Measurements from ENCODE around the gene TRIM73.
"Not testable (repeated sequence)": the region's sequence is repeated elsewhere in the genome, so short reads cannot be mapped to it uniquely, and the experiment has no call there.

Gene TRIM73

GRCh38 chr7:75395329-75395728 lies at the start of gene TRIM73:
Gene TRIM73 (plus strand): TSS chr7:75395629. CDS start chr7:75398934, 3,305 bp downstream.
- DNase-seq, result not testable (repeated sequence)

GRCh38 chr7:75358671-75359541 lies 36.5 kb upstream of the TRIM73 start:
- not testable (repeated sequence) for DNase-seq

- not testable (repeated sequence) for DNase-seq
Measured at GRCh38 chr7:75359542-75359848, 35.9 kb upstream of the TRIM73 start.

- not testable (repeated sequence) for DNase-seq
Measured at GRCh38 chr7:75364079-75364478, 31.4 kb upstream of the TRIM73 start.

- DNase-seq, result not testable (repeated sequence)
Measured at GRCh38 chr7:75366643-75367042, 28.8 kb upstream of the TRIM73 start.

- not testable (repeated sequence) for DNase-seq
Measured at GRCh38 chr7:75367313-75367712, 28.1 kb upstream of the TRIM73 start.

GRCh38 chr7:75374144-75374518 lies 21.3 kb upstream of the TRIM73 start:
- DNase-seq, result not testable (repeated sequence)

GRCh38 chr7:75374519-75375317 lies 20.7 kb upstream of the TRIM73 start:
- not testable (repeated sequence) for DNase-seq

GRCh38 chr7:75393194-75393593 lies 2.2 kb upstream of the TRIM73 start:
- DNase-seq, result not testable (repeated sequence)

GRCh38 chr7:75397865-75398264 lies 2.4 kb downstream of the TRIM73 start:
- DNase-seq, result not testable (repeated sequence)

GRCh38 chr7:75398771-75399700 lies 3.6 kb downstream of the TRIM73 start:
- not testable (repeated sequence) for DNase-seq

GRCh38 chr7:75400575-75400974 lies 5.1 kb downstream of the TRIM73 start:
- not testable (repeated sequence) for DNase-seq

GRCh38 chr7:75403455-75404443 lies 8.3 kb downstream of the TRIM73 start:
- not testable (repeated sequence) for DNase-seq

- DNase-seq, result not testable (repeated sequence)
Measured at GRCh38 chr7:75404663-75405062, 9.2 kb downstream of the TRIM73 start.

GRCh38 chr7:75409880-75410822 lies 14.7 kb downstream of the TRIM73 start:
- DNase-seq, result not testable (repeated sequence)

GRCh38 chr7:75410823-75411173 lies 15.4 kb downstream of the TRIM73 start:
- not testable (repeated sequence) for DNase-seq

- not testable (repeated sequence) for DNase-seq
Measured at GRCh38 chr7:75414204-75414603, 18.8 kb downstream of the TRIM73 start.

GRCh38 chr7:75414708-75415427 lies 19.4 kb downstream of the TRIM73 start:
- DNase-seq, result not testable (repeated sequence)

GRCh38 chr7:75415428-75415817 lies 20.0 kb downstream of the TRIM73 start:
- DNase-seq, result not testable (repeated sequence)
